Ovary (tissue), 9 donors: Measurements from ENCODE around the gene KCNN1. TPM values are rescaled to one million over a fixed set of nuclear protein-coding genes. Genes with fewer than 3 reads are reported as not detected.

Experiments used
- DNase-seq, 5 donors: peaks; one replicate each; pipeline ENCODE4 v3.0.0-alpha.2; 2019 to 2020
- H3K27ac ChIP-seq, 2 donors: fragments of 200-600 bp; one replicate each; pipeline versions ENCODE4 v1.5.1 to v1.8.0; 2019 to 2022
- H3K27me3 ChIP-seq: fragments of 200-600 bp; one replicate; pipeline ENCODE4 v1.8.0; 2022
- H3K36me3 ChIP-seq: fragments of 200-600 bp; sonication (generic); one replicate; pipeline ENCODE4 v1.5.1; 2019
- H3K4me1 ChIP-seq: one replicate; pipeline ENCODE4 v1.8.1; 2013; ENCODE audit warnings: mild to moderate bottlenecking, moderate library complexity; ENCODE audit not compliant: insufficient read depth
- H3K4me3 ChIP-seq: fragments of 200-600 bp; sonication (generic); one replicate; pipeline ENCODE4 v1.5.1; 2017
- H3K9me3 ChIP-seq, 2 donors: fragments of 200-600 bp in 1 of 2; sonication (generic) in 1 of 2; one replicate each; pipeline versions ENCODE4 v1.5.1 to v1.8.1; 2013 to 2019; ENCODE audit warnings: mild to moderate bottlenecking in 1 of 2, moderate library complexity in 1 of 2
- CTCF ChIP-seq, 3 donors: fragments of 450-650 bp in 2 of 3; fragments of 200-600 bp in 1 of 3; IDR thresholded peaks; one replicate each; pipeline versions ENCODE4 v1.5.1 to v1.8.0; 2016 to 2022; ENCODE audit warnings: antibody characterized with exemption in 3 of 3, mild to moderate bottlenecking in 1 of 3
- EP300 ChIP-seq: sonication (generic); formaldehyde crosslinking; IDR thresholded peaks from one replicate; pipeline ENCODE4 v1.6.1; 2017; ENCODE audit warnings: antibody characterized with exemption
- POLR2A ChIP-seq: fragments of 450-650 bp; IDR thresholded peaks from one replicate; pipeline ENCODE4 v1.6.1; 2017; ENCODE audit warnings: antibody characterized with exemption, mild to moderate bottlenecking, moderate library complexity
- WGBS, 3 donors: extraction: QIAGEN DNeasy Blood & Tissue Kit in 1 of 3; methylation state at CpG; one replicate each; pipeline versions ENCODE4 v1.1.5 to v1.1.7; 2013 to 2017; 5-methylcytosine and 5-hydroxymethylcytosine counted together
- intact Hi-C, 4 donors: fragments of 100-400 bp; cut with DNase I; formaldehyde crosslinking; loops; one replicate each; pipeline versions ENCODE4 v1.11.0 to v1.15.1; 2022 to 2023
- polyA plus RNA-seq, 2 donors: library from polyadenylated mRNA; stranded (reverse); fragments of 200-250 nt in 1 of 2; fragments of 350-450 nt in 1 of 2; fragmentation: Illumina TruSeq in 1 of 2; extraction: RNeasy Lipid Tissue Mini Kit (QIAGEN cat#74804) in 1 of 2; gene quantifications; one replicate each; pipeline ENCODE4 v1.2.3, GENCODE V29; 2013 to 2014
- total RNA-seq, 7 donors: library from RNA; depleted of rRNA in 2 of 7; stranded (reverse); fragments of >200 nt in 2 of 7; fragmentation: NEBNext Ultra II Directional in 3 of 7; extraction: Animal tissue kit (Norgen Biotek cat#: 25700) in 3 of 7; gene quantifications; one replicate each; pipeline versions ENCODE4 v1.1.0 to v1.2.4, GENCODE V29; 2016 to 2023
- donor health status: DM: no; HTN: no; CAD: no; lungs with moderate emphysema.
- donor health status: DM: no; HTN: no; CAD: no.
- donor health status: Bipolar disorder and iron deficiency.
- donor health status: DM: yes; HTN: yes; CAD: no.
- donor health status: DM: no; HTN: no; CAD: no.
- donor health status: DM: yes; HTN: yes; CAD: no.

The KCNN1 gene
- total and polyA plus RNA-seq, 9 donors, result 0.33 to 5.9 (median 1.7) TPM; not detected in 1

DNA sequence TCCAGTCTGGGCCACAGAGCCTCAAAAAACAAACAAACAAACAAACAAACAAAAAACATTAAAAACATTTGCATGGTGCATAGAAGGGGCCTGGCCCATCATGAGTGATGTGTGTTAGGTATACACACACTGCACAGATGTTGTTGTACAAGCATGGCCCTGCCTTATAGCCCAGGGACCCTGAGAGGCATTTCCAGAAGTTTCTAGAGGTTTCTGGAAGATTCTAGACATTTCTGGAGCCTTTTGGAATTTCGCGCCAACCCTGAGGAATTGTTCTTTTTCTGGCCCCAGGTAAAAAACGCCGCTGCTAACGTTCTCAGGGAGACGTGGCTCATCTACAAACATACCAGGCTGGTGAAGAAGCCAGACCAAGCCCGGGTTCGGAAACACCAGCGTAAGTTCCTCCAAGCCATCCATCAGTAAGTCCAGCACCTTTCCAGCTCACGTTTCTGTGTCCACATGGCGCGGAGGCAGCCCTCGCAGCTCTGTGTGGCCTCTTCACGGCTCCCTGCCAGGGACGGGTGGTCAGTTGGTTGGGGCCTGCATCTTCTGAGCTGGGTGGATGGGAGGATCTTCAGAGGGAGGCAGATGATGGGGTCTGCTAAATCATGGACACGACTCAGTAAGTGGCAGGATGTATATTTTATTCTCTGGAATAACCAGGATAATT, 22.7 kb downstream of the KCNN1 start:
- Histone ChIP-seq H3K36me3 (no peaks in the 10 kb centered on the region), H3K27me3 (no peaks in the 10 kb centered on the region), H3K4me1 (no peaks in the 10 kb centered on the region), H3K4me3 (no peak overlapping the region), H3K9me3 (no peaks in the 10 kb centered on the region), H3K27ac (no peak overlapping the region)
- intact Hi-C loops, result loop anchor here in 3 of 4 donors (5.0 to 10.0 kb wide), 3 partner anchors 37 to 1633 kb away; no protein-coding TSS in a partner anchor
- 87 to 94% (median 92%) methylated on average over 16 of the region's 16 CpGs for WGBS, 3 donors
- no peak for DNase-seq
- TF ChIP-seq POLR2A (no peak), EP300 (no peak), CTCF (IDR thresholded peaks at IDR 0.05) (no peak)

DNA sequence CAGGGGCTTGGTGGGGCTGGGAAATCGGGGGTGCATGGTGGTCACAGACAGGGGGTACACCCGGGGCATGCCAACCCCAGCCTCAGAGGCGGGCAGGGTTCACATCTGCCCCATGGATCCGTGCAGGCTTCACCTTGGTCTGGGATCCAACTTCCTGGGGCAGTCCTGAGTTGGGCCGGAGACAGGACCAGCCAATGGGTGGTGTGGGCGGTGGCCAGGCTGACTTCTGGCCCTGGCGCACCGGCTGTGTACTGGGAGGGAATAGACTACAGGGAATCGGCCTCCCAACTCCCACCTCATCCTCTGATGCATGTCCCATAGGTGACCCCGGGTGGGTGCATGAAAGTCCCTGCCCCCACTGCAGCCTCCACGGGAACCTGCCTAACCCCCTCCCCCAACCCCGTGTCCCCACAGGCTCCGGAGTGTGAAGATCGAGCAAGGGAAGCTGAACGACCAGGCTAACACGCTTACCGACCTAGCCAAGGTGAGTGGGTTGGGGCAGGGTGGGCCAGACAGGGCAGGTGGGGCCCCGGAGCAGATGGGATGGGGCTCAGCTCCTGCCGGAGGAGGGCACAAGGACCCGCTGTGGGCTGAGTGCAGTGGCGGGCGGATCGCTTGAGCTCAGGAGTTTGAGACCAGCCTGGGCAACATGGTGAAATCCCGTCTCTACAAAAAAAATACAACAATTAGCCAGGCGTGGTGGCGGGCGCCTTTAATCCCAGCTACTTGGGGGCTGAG, 26.3 kb downstream of the KCNN1 start:
- no peaks in the 10 kb centered on the region for H3K4me1 ChIP-seq
- intact Hi-C loops, result loop anchor here in 2 of 4 donors (5.0 to 10.0 kb wide), 2 partner anchors 41 to 128 kb away; no protein-coding TSS in a partner anchor
- 83 to 88% (median 87%) methylated on average over 27 of the region's 27 CpGs for WGBS, 3 donors

DNA sequence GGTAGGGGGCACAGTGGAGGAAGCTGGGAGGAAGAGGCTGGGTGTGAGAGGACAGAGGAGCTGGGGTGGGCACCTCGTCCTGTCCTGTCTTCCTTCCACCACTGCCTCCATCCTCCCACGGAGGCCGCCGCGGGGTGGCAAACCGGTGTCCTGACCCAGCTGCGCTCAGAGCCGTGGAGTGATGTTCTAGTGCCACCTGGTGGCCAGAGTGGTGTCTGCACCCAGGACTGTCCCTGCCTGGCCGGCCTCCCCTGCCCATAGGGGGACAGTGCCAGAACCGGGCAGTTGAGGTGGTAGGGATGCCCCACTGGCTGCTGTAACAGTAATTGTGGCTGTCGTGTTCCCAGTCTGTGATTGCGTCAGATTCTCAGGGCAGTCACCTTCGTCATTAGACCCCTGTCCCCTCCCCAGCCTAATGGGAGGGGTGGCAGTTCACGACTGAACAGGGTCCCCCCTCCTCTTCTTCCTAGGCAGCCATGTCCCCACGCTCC, 30.0 kb downstream of the KCNN1 start:
- TF ChIP-seq EP300 (no peak), POLR2A (peak; percentile 30), CTCF (IDR thresholded peaks at IDR 0.05) (peak; percentile 84 to 99 (median 98))
- Histone ChIP-seq H3K9me3 (no peaks in the 10 kb centered on the region), H3K27me3 (no peaks in the 10 kb centered on the region), H3K36me3 (no peaks in the 10 kb centered on the region), H3K4me3 (no peak overlapping the region), H3K27ac (no peak overlapping the region), H3K4me1 (peaks cover 2% of the 10 kb centered on the region)
- intact Hi-C loops, result loop anchor here (2.0 to 10.0 kb wide), 4 partner anchors 58 to 132 kb away; partner anchors contain the start of gene SLC5A5 (in 1 of the 4)
- peak; percentile 79 to 92 (median 89) for DNase-seq
- 10 to 17% (median 16%) methylated on average over 15 of the region's 15 CpGs for WGBS, 3 donors

More for the DNA sequence above, 26.3 kb downstream of the KCNN1 start:
- TF ChIP-seq POLR2A (no peak), CTCF (IDR thresholded peaks at IDR 0.05) (no peak), EP300 (no peak)
- no peaks in the 10 kb centered on the region for H3K36me3 ChIP-seq
- no peak for DNase-seq
- H3K27ac ChIP-seq, result no peak overlapping the region
- no peaks in the 10 kb centered on the region for H3K27me3 ChIP-seq
- H3K4me3 ChIP-seq, result no peak overlapping the region
- H3K9me3 ChIP-seq, result no peaks in the 10 kb centered on the region

DNA sequence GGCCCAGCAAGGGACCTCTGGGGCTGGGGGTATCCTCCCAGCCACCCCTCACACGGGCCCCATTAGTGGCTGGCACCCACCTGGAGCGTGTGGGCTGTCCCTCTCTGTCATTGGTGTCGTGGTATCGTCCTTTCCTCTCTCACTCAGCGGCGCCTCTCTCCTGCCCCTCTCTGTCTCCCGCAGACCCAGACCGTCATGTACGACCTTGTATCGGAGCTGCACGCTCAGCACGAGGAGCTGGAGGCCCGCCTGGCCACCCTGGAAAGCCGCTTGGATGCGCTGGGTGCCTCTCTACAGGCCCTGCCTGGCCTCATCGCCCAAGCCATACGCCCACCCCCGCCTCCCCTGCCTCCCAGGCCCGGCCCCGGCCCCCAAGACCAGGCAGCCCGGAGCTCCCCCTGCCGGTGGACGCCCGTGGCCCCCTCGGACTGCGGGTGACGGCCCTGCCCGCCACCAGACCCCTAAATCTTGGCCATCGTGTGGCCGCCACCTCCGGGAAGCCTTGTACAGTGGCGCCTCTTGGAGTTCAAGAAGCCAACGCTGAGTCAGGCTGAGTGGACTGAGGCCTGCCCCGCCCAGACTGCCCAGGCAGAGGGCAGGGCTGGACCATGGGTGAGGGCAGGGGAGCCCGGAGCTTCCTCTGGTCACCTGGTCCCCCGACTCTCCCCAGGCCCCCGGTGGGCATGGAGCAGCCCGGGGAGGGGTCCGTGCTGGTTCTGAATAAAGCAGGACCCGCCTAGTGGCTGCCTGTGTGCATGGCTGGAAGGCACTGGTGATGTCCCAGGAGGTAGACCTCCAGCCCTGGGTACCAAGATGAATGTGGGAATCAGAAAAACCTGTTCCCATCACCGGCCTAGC, 31.3 kb downstream of the KCNN1 start:
- intact Hi-C loops, result loop anchor here (2.0 to 10.0 kb wide), 4 partner anchors 59 to 133 kb away; partner anchors contain the start of gene SLC5A5 (in 1 of the 4)
- no peak for DNase-seq
- H3K4me3 ChIP-seq, result no peak overlapping the region
- no peak overlapping the region for H3K27ac ChIP-seq
- no peaks in the 10 kb centered on the region for H3K27me3 ChIP-seq
- peaks cover 5% of the 10 kb centered on the region for H3K4me1 ChIP-seq
- no peak for TF ChIP-seq POLR2A
- no peak for TF ChIP-seq CTCF (IDR thresholded peaks at IDR 0.05)
- TF ChIP-seq EP300, result no peak
- H3K36me3 ChIP-seq, result no peaks in the 10 kb centered on the region
- no peaks in the 10 kb centered on the region for H3K9me3 ChIP-seq
- WGBS, 3 donors, result 75 to 78% (median 77%) methylated on average over 40 to 41 of the region's 41 CpGs
